GM18951 (cell line): Measurements from ENCODE around the gene EPHA10.

Experiments used
- POLR2A ChIP-seq: IDR thresholded peaks from 4 replicates; pipeline ENCODE4 v1.6.1; 2011; ENCODE audit warnings: mild to moderate bottlenecking; ENCODE audit not compliant: insufficient read length, insufficient read depth; ENCODE audit errors: extremely low read depth
- in situ Hi-C: fragments of 300-500 bp; cut with MboI; formaldehyde crosslinking; loops from one replicate; pipeline ENCODE4 v1.12.0; 2022; ENCODE audit warnings: low sequenced_read_pairs, mixed read lengths, inconsistent platforms; ENCODE audit not compliant: unreplicated experiment

The EPHA10 gene

DNA sequence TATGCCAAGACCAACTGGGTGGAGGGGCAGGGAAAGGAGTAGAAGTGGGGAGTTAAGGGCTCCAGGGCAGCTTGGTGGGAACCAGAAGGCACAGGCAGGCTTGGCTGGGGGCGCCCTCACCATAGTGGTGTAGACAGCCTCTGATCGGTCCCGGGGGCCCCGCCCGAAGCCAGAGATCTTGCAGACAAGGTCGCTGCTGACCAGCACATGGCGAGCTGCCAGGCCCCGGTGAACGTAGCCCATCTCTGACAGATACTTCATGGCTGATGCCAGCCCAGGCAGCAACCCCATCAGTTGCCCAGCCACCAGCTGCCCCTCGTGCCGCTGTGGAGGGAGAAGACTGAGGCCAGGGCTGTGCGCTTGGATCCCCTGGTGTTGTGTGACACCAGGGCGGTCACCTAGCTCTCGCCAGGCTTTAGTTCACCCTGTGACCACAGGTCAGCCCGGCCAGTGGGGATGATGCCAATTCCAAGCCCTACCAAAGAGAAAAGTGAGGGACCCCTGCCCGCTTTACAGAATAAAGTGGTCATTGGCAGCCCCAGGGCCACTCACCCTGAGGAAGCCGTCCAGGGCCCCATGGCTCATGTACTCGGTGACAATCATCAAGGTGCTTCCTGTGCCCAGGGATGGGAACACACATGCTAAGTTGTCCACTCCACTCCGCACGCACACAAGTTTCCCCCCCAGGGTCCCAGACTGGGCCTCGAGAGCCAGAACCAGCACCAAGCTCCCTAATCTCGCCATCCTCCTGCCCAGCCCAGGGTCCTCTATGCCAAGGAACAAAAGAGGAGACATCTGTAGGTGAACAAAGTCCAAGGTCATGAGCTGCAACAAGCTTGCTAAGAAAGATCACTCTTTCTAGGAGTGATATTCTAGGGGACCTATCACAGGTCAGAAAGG is 44.4 kb downstream of the EPHA10 start:
- no peak for TF ChIP-seq POLR2A
- in situ Hi-C loops: no loop called here

DNA sequence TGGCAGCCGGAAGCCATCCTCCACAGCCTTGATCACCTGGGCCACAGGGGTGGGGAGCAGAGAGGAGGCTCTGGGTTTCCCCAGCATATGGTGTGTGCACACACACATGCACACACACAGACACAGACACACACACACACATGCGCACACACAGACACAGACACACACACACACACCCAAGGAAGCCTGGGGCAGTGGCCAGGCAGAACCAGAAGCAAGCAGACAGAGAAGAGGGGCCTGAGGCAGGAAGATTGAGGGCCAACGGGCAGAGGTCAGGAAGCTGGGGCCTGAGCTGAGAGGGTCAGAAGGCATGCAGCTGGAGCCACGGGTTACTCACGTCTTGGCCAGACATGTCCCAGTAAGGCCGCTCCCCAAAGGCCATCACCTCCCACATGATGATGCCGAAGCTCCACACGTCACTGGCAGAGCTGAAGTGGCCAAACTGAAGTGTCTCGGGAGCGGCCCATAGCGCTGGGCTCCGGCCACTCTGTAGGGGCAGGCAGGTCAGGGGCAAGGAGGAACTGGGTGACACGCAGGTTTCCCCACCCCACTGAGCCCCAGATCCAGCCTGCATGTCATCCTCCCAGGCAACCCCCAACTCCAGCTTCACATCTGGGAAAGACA is 45.2 kb downstream of the EPHA10 start:
- in situ Hi-C loops: no loop called here
- no peak for TF ChIP-seq POLR2A

GRCh38 chr1:37718901-37719571 is 45.9 kb downstream of the EPHA10 start:
- in situ Hi-C loops: no loop called here
- no peak for TF ChIP-seq POLR2A

GRCh38 chr1:37718181-37718900 is 46.6 kb downstream of the EPHA10 start:
- no peak for TF ChIP-seq POLR2A
- in situ Hi-C loops: no loop called here

- in situ Hi-C loops: no loop called here
- TF ChIP-seq POLR2A: no peak
Measured at GRCh38 chr1:37717631-37718030, 47.3 kb downstream of the EPHA10 start.

DNA sequence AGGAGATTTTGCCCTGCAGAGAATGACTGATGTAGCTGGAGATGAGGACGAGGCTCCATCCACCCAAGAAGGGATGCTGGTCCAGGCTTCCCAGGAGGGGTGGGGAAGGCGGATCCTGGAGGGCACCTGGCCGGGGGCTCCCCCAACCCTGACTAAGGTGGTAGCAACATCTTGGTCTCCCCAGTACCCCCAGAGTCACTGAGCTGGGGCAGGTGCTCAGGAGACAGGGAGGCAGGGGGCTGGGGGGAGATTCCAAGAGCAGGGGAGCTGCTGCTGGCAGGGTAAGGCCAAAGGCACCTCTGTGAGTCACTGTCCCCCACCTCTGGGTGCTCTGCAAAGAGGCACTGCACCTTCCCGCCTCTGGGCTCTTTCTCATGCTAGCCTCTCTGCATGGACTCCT is 48.6 kb downstream of the EPHA10 start:
- no peak for TF ChIP-seq POLR2A
- in situ Hi-C loops: no loop called here

DNA sequence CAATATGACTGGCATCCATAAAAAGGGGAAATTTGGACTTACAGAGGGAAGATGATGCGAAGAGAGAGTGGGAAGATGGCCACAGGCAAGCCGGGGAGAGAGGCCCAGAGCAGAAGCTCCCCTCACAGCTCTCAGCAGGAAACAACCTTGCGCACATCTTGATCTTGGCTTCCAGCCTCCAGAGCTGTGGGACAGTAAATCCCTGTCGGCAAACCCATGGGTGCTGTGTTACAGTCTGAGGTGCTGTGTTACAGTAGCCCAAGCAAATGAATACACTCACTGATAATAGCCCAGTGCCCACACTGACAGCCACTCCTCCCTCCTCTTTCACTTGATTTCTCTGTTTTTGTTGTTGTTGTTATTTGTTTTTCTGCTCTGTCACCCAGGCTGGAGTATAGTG is 50.2 kb downstream of the EPHA10 start:
- TF ChIP-seq POLR2A: no peak
- in situ Hi-C loops: no loop called here

GRCh38 chr1:37714226-37714625 is 50.7 kb downstream of the EPHA10 start:
- no peak for TF ChIP-seq POLR2A
- in situ Hi-C loops: no loop called here

DNA sequence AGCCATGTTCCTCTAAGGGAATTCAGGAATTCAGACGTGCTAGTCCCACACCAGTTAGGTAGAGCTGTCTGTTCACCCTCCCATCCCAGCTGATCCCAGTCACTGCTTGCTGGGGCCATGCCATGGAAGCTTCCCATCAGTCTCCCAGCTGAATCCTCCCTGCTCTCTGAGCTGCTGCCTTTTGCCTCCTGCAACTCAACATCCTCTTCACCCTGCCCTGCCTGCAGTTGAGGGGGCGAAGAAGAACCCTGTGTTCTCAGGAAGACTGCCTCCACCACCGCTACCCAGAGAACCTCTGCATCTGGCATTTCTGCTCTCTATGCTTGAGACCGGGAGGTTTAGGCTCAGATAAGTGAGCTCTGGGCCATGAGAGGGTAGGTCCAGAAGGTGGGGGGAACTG is 56.4 kb downstream of the EPHA10 start:
- TF ChIP-seq POLR2A: no peak
- in situ Hi-C loops: no loop called here

GRCh38 chr1:37705399-37705798 is 59.5 kb downstream of the EPHA10 start:
- no peak for TF ChIP-seq POLR2A
- in situ Hi-C loops: no loop called here

GRCh38 chr1:37704966-37705365 is 60.0 kb downstream of the EPHA10 start:
- no peak for TF ChIP-seq POLR2A
- in situ Hi-C loops: no loop called here

DNA sequence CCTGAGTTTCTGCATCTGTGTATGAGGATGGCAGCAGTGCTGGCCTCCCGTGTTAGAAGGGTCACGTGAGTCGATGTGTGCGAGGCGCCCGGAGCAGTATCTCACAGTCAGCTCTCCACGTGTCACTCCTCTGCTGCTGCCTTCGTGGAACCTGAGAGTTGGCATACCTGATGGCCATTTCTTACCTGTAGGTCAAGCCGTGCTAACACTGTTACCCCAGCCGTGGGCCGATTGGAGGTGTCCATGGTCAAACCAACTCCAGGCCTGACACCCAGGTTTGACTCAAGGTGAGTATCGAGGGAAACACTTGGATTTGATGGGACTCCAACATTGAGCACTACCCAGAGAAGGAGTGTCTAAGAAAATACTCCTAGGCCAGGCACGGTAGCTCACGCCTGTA is 61.9 kb downstream of the EPHA10 start:
- no peak for TF ChIP-seq POLR2A
- in situ Hi-C loops: no loop called here

GRCh38 chr1:37701051-37701450 is 63.9 kb downstream of the EPHA10 start:
- TF ChIP-seq POLR2A: no peak
- in situ Hi-C loops: no loop called here
